ENCODE results near the gene KLHL20.
A peak's percentile ranks its signal among the peaks of the same experiment; 100 is the strongest.
"Not testable (repeated sequence)": the region's sequence is repeated elsewhere in the genome, so short reads cannot be mapped to it uniquely, and the experiment has no call there.

The KLHL20 gene

GRCh38 chr1:173714759-173715537, at the start of gene KLHL20:
TSS of gene KLHL20 (plus strand) at chr1:173714981. CDS start at chr1:173716044, 1,063 bp downstream.
- DNase-seq = peak; percentile 82 to 85

GRCh38 chr1:173666646-173667045, 48.1 kb upstream of the KLHL20 start:
- no peak for DNase-seq

- DNase-seq = no peak
Observed at GRCh38 chr1:173669491-173669941, 45.3 kb upstream of the KLHL20 start, which contains the start of gene ANKRD45. TSS of gene ANKRD45 (minus strand) at chr1:173669851. CDS start at chr1:173659418, 10,433 bp downstream.

- DNase-seq = not testable (repeated sequence)
Observed at GRCh38 chr1:173674496-173674895, 40.3 kb upstream of the KLHL20 start.

- DNase-seq = not testable (repeated sequence)
Observed at GRCh38 chr1:173680152-173680551, 34.6 kb upstream of the KLHL20 start.

GRCh38 chr1:173682184-173682583, 32.6 kb upstream of the KLHL20 start:
- no peak for DNase-seq

GRCh38 chr1:173683838-173684237, 30.9 kb upstream of the KLHL20 start:
- DNase-seq = not testable (repeated sequence)

- DNase-seq = not testable (repeated sequence)
Observed at GRCh38 chr1:173685121-173685520, 29.7 kb upstream of the KLHL20 start.

GRCh38 chr1:173688300-173688699, 26.5 kb upstream of the KLHL20 start:
- DNase-seq = no peak

GRCh38 chr1:173693238-173693637, 21.5 kb upstream of the KLHL20 start:
- no peak for DNase-seq

- DNase-seq = not testable (repeated sequence)
Observed at GRCh38 chr1:173701299-173701698, 13.5 kb upstream of the KLHL20 start.

GRCh38 chr1:173702736-173703135, 12.0 kb upstream of the KLHL20 start:
- DNase-seq = no peak

GRCh38 chr1:173705117-173705516, 9.7 kb upstream of the KLHL20 start:
- no peak for DNase-seq

- no peak for DNase-seq
Observed at GRCh38 chr1:173708787-173709186, 6.0 kb upstream of the KLHL20 start.

- DNase-seq = no peak
Observed at GRCh38 chr1:173714441-173714758, 381 bp upstream of the KLHL20 start.

GRCh38 chr1:173715538-173715844, 710 bp downstream of the KLHL20 start:
- peak in 1 of 2 experiments; percentile 20 for DNase-seq

GRCh38 chr1:173717238-173717637, 2.5 kb downstream of the KLHL20 start:
- DNase-seq = peak in 1 of 2 experiments; percentile 12

- not testable (repeated sequence) for DNase-seq
Observed at GRCh38 chr1:173731331-173731730, 16.6 kb downstream of the KLHL20 start.

GRCh38 chr1:173733912-173734311, 19.1 kb downstream of the KLHL20 start:
- DNase-seq = no peak

- not testable (repeated sequence) for DNase-seq
Observed at GRCh38 chr1:173736104-173736503, 21.3 kb downstream of the KLHL20 start.

- no peak for DNase-seq
Observed at GRCh38 chr1:173742203-173742886, 27.6 kb downstream of the KLHL20 start.

- no peak for DNase-seq
Observed at GRCh38 chr1:173744651-173745050, 29.9 kb downstream of the KLHL20 start.

- DNase-seq = no peak
Observed at GRCh38 chr1:173749137-173749536, 34.4 kb downstream of the KLHL20 start.

- no peak for DNase-seq
Observed at GRCh38 chr1:173753830-173754229, 39.0 kb downstream of the KLHL20 start.

All from AML-193 (cell line).